ENCODE results near the gene SFTPA2.
A peak's percentile ranks its signal among the peaks of the same experiment; 100 is the strongest.
"Not testable (repeated sequence)": the region's sequence is repeated elsewhere in the genome, so short reads cannot be mapped to it uniquely, and the experiment has no call there.

The SFTPA2 gene

GRCh38 chr10:79602953-79603352, 42.7 kb upstream of the SFTPA2 start:
- DNase-seq (ENCODE audit: low spot score) = no peak
- no peak overlapping the region for H3K27ac ChIP-seq (replicated peaks; ENCODE audit: low read length)
- no peak overlapping the region for H2BK15ac ChIP-seq (ENCODE audit: low read length)
- no peak overlapping the region for H3K4ac ChIP-seq (ENCODE audit: low read length)
- no peak overlapping the region for H2BK12ac ChIP-seq (ENCODE audit: low read length)
- H3K18ac ChIP-seq (ENCODE audit: low read length) = no peak overlapping the region
- no peak overlapping the region for H4K91ac ChIP-seq (ENCODE audit: low read depth, low read length, poor library complexity)
- no peak overlapping the region for H2BK5ac ChIP-seq (ENCODE audit: low read length)
- H3K79me1 ChIP-seq (ENCODE audit: low read depth, low read length) = no peaks in the 10 kb centered on the region
- H3K36me3 ChIP-seq (replicated peaks in 1 of 2; ENCODE audit: control insufficient read depth in 2 of 2, insufficient read depth in 2 of 2, low read length in 2 of 2) = no peaks in the 10 kb centered on the region
- H2AFZ ChIP-seq (ENCODE audit: low read length) = no peak overlapping the region
- H3K23ac ChIP-seq (ENCODE audit: low read depth, low read length, poor library complexity) = no peak overlapping the region
- no peak overlapping the region for H3K4me3 ChIP-seq (ENCODE audit: low read length in 2 of 2)
- peaks cover 0 to 4% (median 0%) of the 10 kb centered on the region in 3 experiments for H3K27me3 ChIP-seq (ENCODE audit: control insufficient read depth in 3 of 3, insufficient read depth in 3 of 3, low read depth in 1 of 3, low read length in 3 of 3)
- H3K4me2 ChIP-seq (ENCODE audit: insufficient read depth, low read length, poor library complexity, severe bottlenecking) = no peak overlapping the region
- H3K9ac ChIP-seq (ENCODE audit: low read depth, low read length, poor library complexity) = no peak overlapping the region
- no CpG with 5 or more reads among the region's 2 CpGs for WGBS, 2 donors (ENCODE audit: extremely low coverage in 2 of 2, insufficient read length in 2 of 2, insufficient replicate concordance in 1 of 2)
- H2BK120ac ChIP-seq (ENCODE audit: low read depth, low read length) = no peak overlapping the region
- H3K14ac ChIP-seq (ENCODE audit: low read length) = peak overlapping the region; percentile 41
- H2AK5ac ChIP-seq (ENCODE audit: low read depth, low read length) = no peak overlapping the region
- no peak overlapping the region for H4K8ac ChIP-seq (ENCODE audit: low read depth, low read length)
- peaks cover 3 to 6% of the 10 kb centered on the region in 2 donors for H3K9me3 ChIP-seq (replicated peaks in 1 of 2; ENCODE audit: control insufficient read depth in 2 of 2, insufficient read depth in 1 of 2, low read depth in 1 of 2, low read length in 2 of 2)
- no peaks in the 10 kb centered on the region for H3K4me1 ChIP-seq (ENCODE audit: control insufficient read depth in 2 of 2, insufficient read depth in 1 of 2, low read depth in 1 of 2, low read length in 2 of 2)

- Histone ChIP-seq H3K27ac (replicated peaks; ENCODE audit: low read length) (no peak overlapping the region), H2AK5ac (ENCODE audit: low read depth, low read length) (no peak overlapping the region), H2BK12ac (ENCODE audit: low read length) (no peak overlapping the region), H3K79me1 (ENCODE audit: low read depth, low read length) (no peaks in the 10 kb centered on the region), H3K9me3 (replicated peaks in 1 of 2; ENCODE audit: control insufficient read depth in 2 of 2, insufficient read depth in 1 of 2, low read depth in 1 of 2, low read length in 2 of 2) (peaks cover 6 to 11% of the 10 kb centered on the region in 2 donors), H3K4ac (ENCODE audit: low read length) (no peak overlapping the region), H4K8ac (ENCODE audit: low read depth, low read length) (no peak overlapping the region), H3K4me2 (ENCODE audit: insufficient read depth, low read length, poor library complexity, severe bottlenecking) (no peak overlapping the region), H3K18ac (ENCODE audit: low read length) (no peak overlapping the region), H4K91ac (ENCODE audit: low read depth, low read length, poor library complexity) (no peak overlapping the region), H3K9ac (ENCODE audit: low read depth, low read length, poor library complexity) (no peak overlapping the region), H2BK5ac (ENCODE audit: low read length) (no peak overlapping the region), H2AFZ (ENCODE audit: low read length) (no peak overlapping the region), H2BK120ac (ENCODE audit: low read depth, low read length) (no peak overlapping the region), H3K36me3 (replicated peaks in 1 of 2; ENCODE audit: control insufficient read depth in 2 of 2, insufficient read depth in 2 of 2, low read length in 2 of 2) (no peaks in the 10 kb centered on the region), H3K27me3 (ENCODE audit: control insufficient read depth in 3 of 3, insufficient read depth in 3 of 3, low read depth in 1 of 3, low read length in 3 of 3) (peaks cover 0 to 4% (median 0%) of the 10 kb centered on the region in 3 experiments), H3K4me3 (ENCODE audit: low read length in 2 of 2) (no peak overlapping the region), H3K14ac (ENCODE audit: low read length) (no peak overlapping the region), H3K4me1 (ENCODE audit: control insufficient read depth in 2 of 2, insufficient read depth in 1 of 2, low read depth in 1 of 2, low read length in 2 of 2) (no peaks in the 10 kb centered on the region), H3K23ac (ENCODE audit: low read depth, low read length, poor library complexity) (no peak overlapping the region), H2BK15ac (ENCODE audit: low read length) (no peak overlapping the region)
- no CpG with 5 or more reads among the region's 1 CpG for WGBS, 2 donors (ENCODE audit: extremely low coverage in 2 of 2, insufficient read length in 2 of 2, insufficient replicate concordance in 1 of 2)
- no peak for DNase-seq (ENCODE audit: low spot score)
Measured at GRCh38 chr10:79601939-79602338, 41.7 kb upstream of the SFTPA2 start.

GRCh38 chr10:79599644-79600043, 39.4 kb upstream of the SFTPA2 start:
- not testable (repeated sequence) for H2BK15ac ChIP-seq (ENCODE audit: low read length); H3K4me1 ChIP-seq (ENCODE audit: control insufficient read depth in 2 of 2, insufficient read depth in 1 of 2, low read depth in 1 of 2, low read length in 2 of 2); H2BK120ac ChIP-seq (ENCODE audit: low read depth, low read length); H2BK12ac ChIP-seq (ENCODE audit: low read length); H2AFZ ChIP-seq (ENCODE audit: low read length); H2BK5ac ChIP-seq (ENCODE audit: low read length); H3K79me1 ChIP-seq (ENCODE audit: low read depth, low read length); DNase-seq (ENCODE audit: low spot score); H3K27me3 ChIP-seq (ENCODE audit: control insufficient read depth in 3 of 3, insufficient read depth in 3 of 3, low read depth in 1 of 3, low read length in 3 of 3); H2AK5ac ChIP-seq (ENCODE audit: low read depth, low read length); H3K4ac ChIP-seq (ENCODE audit: low read length); H4K8ac ChIP-seq (ENCODE audit: low read depth, low read length); H3K4me3 ChIP-seq (ENCODE audit: low read length in 2 of 2); H3K27ac ChIP-seq (replicated peaks; ENCODE audit: low read length); H3K36me3 ChIP-seq (replicated peaks in 1 of 2; ENCODE audit: control insufficient read depth in 2 of 2, insufficient read depth in 2 of 2, low read length in 2 of 2); H3K14ac ChIP-seq (ENCODE audit: low read length); H3K18ac ChIP-seq (ENCODE audit: low read length); H3K9ac ChIP-seq (ENCODE audit: low read depth, low read length, poor library complexity); H3K23ac ChIP-seq (ENCODE audit: low read depth, low read length, poor library complexity); H4K91ac ChIP-seq (ENCODE audit: low read depth, low read length, poor library complexity); H3K4me2 ChIP-seq (ENCODE audit: insufficient read depth, low read length, poor library complexity, severe bottlenecking)
- no CpG with 5 or more reads among the region's 9 CpGs for WGBS, 2 donors (ENCODE audit: extremely low coverage in 2 of 2, insufficient read length in 2 of 2, insufficient replicate concordance in 1 of 2)
- H3K9me3 ChIP-seq (replicated peaks in 1 of 2; ENCODE audit: control insufficient read depth in 2 of 2, insufficient read depth in 1 of 2, low read depth in 1 of 2, low read length in 2 of 2) = peaks cover 6 to 11% of the 10 kb centered on the region in 2 donors

- Histone ChIP-seq H3K27ac (replicated peaks; ENCODE audit: low read length) (no peak overlapping the region), H2BK120ac (ENCODE audit: low read depth, low read length) (no peak overlapping the region), H3K27me3 (ENCODE audit: control insufficient read depth in 3 of 3, insufficient read depth in 3 of 3, low read depth in 1 of 3, low read length in 3 of 3) (no peaks in the 10 kb centered on the region), H2AFZ (ENCODE audit: low read length) (no peak overlapping the region), H2BK12ac (ENCODE audit: low read length) (no peak overlapping the region), H3K9me3 (replicated peaks in 1 of 2; ENCODE audit: control insufficient read depth in 2 of 2, insufficient read depth in 1 of 2, low read depth in 1 of 2, low read length in 2 of 2) (peaks cover 4 to 7% of the 10 kb centered on the region in 2 donors), H3K14ac (ENCODE audit: low read length) (no peak overlapping the region), H3K9ac (ENCODE audit: low read depth, low read length, poor library complexity) (no peak overlapping the region), H4K91ac (ENCODE audit: low read depth, low read length, poor library complexity) (no peak overlapping the region), H3K79me1 (ENCODE audit: low read depth, low read length) (no peaks in the 10 kb centered on the region), H3K36me3 (replicated peaks in 1 of 2; ENCODE audit: control insufficient read depth in 2 of 2, insufficient read depth in 2 of 2, low read length in 2 of 2) (no peaks in the 10 kb centered on the region), H2BK15ac (ENCODE audit: low read length) (no peak overlapping the region), H3K4me1 (ENCODE audit: control insufficient read depth in 2 of 2, insufficient read depth in 1 of 2, low read depth in 1 of 2, low read length in 2 of 2) (no peaks in the 10 kb centered on the region), H3K4me2 (ENCODE audit: insufficient read depth, low read length, poor library complexity, severe bottlenecking) (no peak overlapping the region), H3K4me3 (ENCODE audit: low read length in 2 of 2) (no peak overlapping the region), H2AK5ac (ENCODE audit: low read depth, low read length) (no peak overlapping the region), H3K23ac (ENCODE audit: low read depth, low read length, poor library complexity) (no peak overlapping the region), H3K4ac (ENCODE audit: low read length) (no peak overlapping the region), H2BK5ac (ENCODE audit: low read length) (no peak overlapping the region), H4K8ac (ENCODE audit: low read depth, low read length) (no peak overlapping the region), H3K18ac (ENCODE audit: low read length) (no peak overlapping the region)
- no peak for DNase-seq (ENCODE audit: low spot score)
- WGBS, 2 donors (ENCODE audit: extremely low coverage in 2 of 2, insufficient read length in 2 of 2, insufficient replicate concordance in 1 of 2) = no CpG with 5 or more reads among the region's 3 CpGs
Measured at GRCh38 chr10:79595510-79595909, 35.3 kb upstream of the SFTPA2 start.

Data from neuronal stem cell (in vitro differentiated cells).